Spleen (tissue), 7 donors: ENCODE measurements around the gene SPTAN1.

Experiments
- POLR2AphosphoS5 ChIP-seq, 3 donors: sonication (generic); formaldehyde crosslinking; IDR thresholded peaks; one replicate each; pipeline ENCODE4 v1.5.1; 2017; ENCODE audit warnings: antibody characterized with exemption in 3 of 3
- TF ChIP-seq, protein P1 (sequence below), 11 experiments: fragments of 200-600 bp in 7 of 11; fragments of 450-650 bp in 4 of 11; sonication (generic) in 4 of 11; IDR thresholded peaks in 8 of 11; conservative IDR thresholded peaks in 3 of 11; 1 replicate in 7 of 11; 2 replicates in 4 of 11; pipeline versions ENCODE4 v1.4.0 to v1.8.0; 2016 to 2021; ENCODE audit warnings: antibody characterized with exemption in 11 of 11, inconsistent platforms in 4 of 11, mild to moderate bottlenecking in 1 of 11
- donor health status: DM: no; HTN: no; CAD: no; lungs with moderate emphysema.
- donor health status: DM: no; HTN: no; CAD: no.
- donor health status: DM: no; HTN: no; CAD: no.

DNA sequence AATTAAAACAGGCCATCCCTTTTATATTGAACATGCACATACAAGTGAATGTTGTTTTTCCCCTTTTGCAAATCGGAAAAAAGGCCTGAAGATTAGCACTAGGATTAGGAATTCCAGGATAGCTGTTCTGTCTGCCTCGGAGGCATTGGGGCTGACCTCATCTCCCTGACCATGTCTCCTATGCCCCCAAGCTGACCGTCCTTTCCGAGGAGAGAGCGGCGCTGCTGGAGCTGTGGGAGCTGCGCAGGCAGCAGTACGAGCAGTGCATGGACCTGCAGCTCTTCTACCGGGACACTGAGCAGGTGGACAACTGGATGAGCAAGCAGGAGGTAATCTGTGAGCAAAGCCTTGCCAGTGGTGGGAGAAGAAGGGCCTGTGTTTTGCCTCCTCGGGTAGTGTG is 28.3 kb downstream of the SPTAN1 start:
- TF ChIP-seq, protein P1, sequence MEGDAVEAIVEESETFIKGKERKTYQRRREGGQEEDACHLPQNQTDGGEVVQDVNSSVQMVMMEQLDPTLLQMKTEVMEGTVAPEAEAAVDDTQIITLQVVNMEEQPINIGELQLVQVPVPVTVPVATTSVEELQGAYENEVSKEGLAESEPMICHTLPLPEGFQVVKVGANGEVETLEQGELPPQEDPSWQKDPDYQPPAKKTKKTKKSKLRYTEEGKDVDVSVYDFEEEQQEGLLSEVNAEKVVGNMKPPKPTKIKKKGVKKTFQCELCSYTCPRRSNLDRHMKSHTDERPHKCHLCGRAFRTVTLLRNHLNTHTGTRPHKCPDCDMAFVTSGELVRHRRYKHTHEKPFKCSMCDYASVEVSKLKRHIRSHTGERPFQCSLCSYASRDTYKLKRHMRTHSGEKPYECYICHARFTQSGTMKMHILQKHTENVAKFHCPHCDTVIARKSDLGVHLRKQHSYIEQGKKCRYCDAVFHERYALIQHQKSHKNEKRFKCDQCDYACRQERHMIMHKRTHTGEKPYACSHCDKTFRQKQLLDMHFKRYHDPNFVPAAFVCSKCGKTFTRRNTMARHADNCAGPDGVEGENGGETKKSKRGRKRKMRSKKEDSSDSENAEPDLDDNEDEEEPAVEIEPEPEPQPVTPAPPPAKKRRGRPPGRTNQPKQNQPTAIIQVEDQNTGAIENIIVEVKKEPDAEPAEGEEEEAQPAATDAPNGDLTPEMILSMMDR (IDR thresholded peaks at IDR 0.05 in 8 of 11, conservative IDR thresholded peaks at IDR 0.05 in 3 of 11): no peak
- TF ChIP-seq POLR2AphosphoS5 (IDR thresholded peaks at IDR 0.05): no peak
